ENCODE results near the gene TBX2.

GRCh38 chr17:61436273-61436672, 36.6 kb downstream of the TBX2 start:
- no peak for TF ChIP-seq CTCF (conservative IDR thresholded peaks at IDR 0.05; ENCODE audit: low read depth, low read length)
- no peak for TF ChIP-seq EZH2 (IDR thresholded peaks at IDR 0.05; ENCODE audit: borderline replicate concordance, low read depth, low read length, poor library complexity, severe bottlenecking)

Measured in A673 (cell line).